Bronchial epithelial cell (primary cell): Measurements from ENCODE around the gene ZNF717. TPM values are rescaled to one million over a fixed set of nuclear protein-coding genes. Genes with fewer than 3 reads are reported as not detected.
"Not testable (repeated sequence)": the region's sequence is repeated elsewhere in the genome, so short reads cannot be mapped to it uniquely, and the experiment has no call there.

Experiments used
- DNase-seq: peaks from one replicate; pipeline ENCODE4 v3.0.0-alpha.2; 2010; ENCODE audit warnings: low read depth
- FAIRE-seq: peaks from 2 replicates; lab custom pipeline; 2011; peaks lifted over from hg19 to GRCh38; lab: Jason Lieb, UNC
- H3K27me3 ChIP-seq: 2 replicates; pipeline ENCODE4 v1.5.1; 2011; ENCODE audit warnings: low read length; ENCODE audit not compliant: control insufficient read depth, insufficient read depth
- H3K36me3 ChIP-seq: 2 replicates; pipeline ENCODE4 v1.5.1; 2011; ENCODE audit warnings: low read length; ENCODE audit not compliant: control insufficient read depth, insufficient read depth
- H3K4me3 ChIP-seq: 2 replicates; pipeline ENCODE4 v1.5.1; 2011; ENCODE audit warnings: mild to moderate bottlenecking, low read depth, low read length, control low read depth
- CTCF ChIP-seq: IDR thresholded peaks from 2 replicates; pipeline ENCODE4 v1.5.1; 2011; ENCODE audit warnings: mild to moderate bottlenecking, moderate library complexity, low read length, control low read depth, inconsistent platforms; ENCODE audit not compliant: insufficient read depth, severe bottlenecking
- total RNA-seq: library from RNA; depleted of rRNA; stranded (reverse); fragments of >200 nt; gene quantifications from 2 replicates; pipeline ENCODE4 v1.2.1, GENCODE V29; 2014

The ZNF717 gene
- 13.7 and 21.4 TPM in 2 replicates for total RNA-seq

GRCh38 chr3:75785081-75785755 lies at the start of gene ZNF717:
Gene ZNF717, minus strand, starts transcription at chr3:75785549. Its CDS starts 2,187 bp downstream, at chr3:75783362.
- FAIRE-seq, H3K36me3 ChIP-seq, H3K27me3 ChIP-seq: not testable (repeated sequence)
- peak; percentile 72 for DNase-seq
- peak within 1 kb of the TSS; percentile 58 for H3K4me3 ChIP-seq

- DNase-seq, H3K36me3 ChIP-seq, FAIRE-seq, H3K27me3 ChIP-seq, H3K4me3 ChIP-seq: not testable (repeated sequence)
Measured at GRCh38 chr3:75831076-75831475, 45.7 kb upstream of the ZNF717 start.

- FAIRE-seq, H3K4me3 ChIP-seq, H3K36me3 ChIP-seq, H3K27me3 ChIP-seq, DNase-seq: not testable (repeated sequence)
Measured at GRCh38 chr3:75818019-75818418, 32.7 kb upstream of the ZNF717 start.

GRCh38 chr3:75816287-75817180 lies 31.2 kb upstream of the ZNF717 start:
- H3K36me3 ChIP-seq, H3K27me3 ChIP-seq, DNase-seq, FAIRE-seq, H3K4me3 ChIP-seq: not testable (repeated sequence)

- H3K27me3 ChIP-seq: no peaks in the 10 kb centered on the region
- H3K36me3 ChIP-seq: no peaks in the 10 kb centered on the region
- FAIRE-seq (no peak), DNase-seq (no peak)
- H3K4me3 ChIP-seq: no peak overlapping the region
- TF ChIP-seq CTCF: no peak
Measured at GRCh38 chr3:75814797-75815196, 29.4 kb upstream of the ZNF717 start.

- FAIRE-seq (no peak), DNase-seq (no peak)
- H3K27me3 ChIP-seq: no peaks in the 10 kb centered on the region
- peaks cover 9% of the 10 kb centered on the region for H3K36me3 ChIP-seq
- H3K4me3 ChIP-seq: no peak overlapping the region
- TF ChIP-seq CTCF: no peak
Measured at GRCh38 chr3:75782506-75782905, 2.8 kb downstream of the ZNF717 start.

GRCh38 chr3:75781079-75781745 lies 4.1 kb downstream of the ZNF717 start:
- peaks cover 9% of the 10 kb centered on the region for H3K36me3 ChIP-seq
- DNase-seq: peak; percentile 83
- no peak overlapping the region for H3K4me3 ChIP-seq
- TF ChIP-seq CTCF: no peak
- no peak for FAIRE-seq
- H3K27me3 ChIP-seq: no peaks in the 10 kb centered on the region

GRCh38 chr3:75777742-75778141 lies 7.6 kb downstream of the ZNF717 start:
- H3K4me3 ChIP-seq, H3K36me3 ChIP-seq, FAIRE-seq, H3K27me3 ChIP-seq, DNase-seq: not testable (repeated sequence)

GRCh38 chr3:75771631-75772030 lies 13.7 kb downstream of the ZNF717 start:
- H3K4me3 ChIP-seq, DNase-seq, FAIRE-seq, H3K36me3 ChIP-seq, H3K27me3 ChIP-seq: not testable (repeated sequence)
